HepG2 (cell line): Measurements from ENCODE around the gene NOTO. TPM values are rescaled to one million over a fixed set of nuclear protein-coding genes. Genes with fewer than 3 reads are reported as not detected.

Experiments
- ATF7-NPFF ChIP-seq: sonication (generic); formaldehyde crosslinking; IDR thresholded peaks from 2 replicates; pipeline ENCODE4 v1.8.1; 2023; ENCODE audit warnings: mild to moderate bottlenecking, low read depth, missing genetic modification reagents, moderate library complexity
- FOSL2 ChIP-seq: sonication (generic); formaldehyde crosslinking; IDR thresholded peaks from 2 replicates; pipeline ENCODE4 v1.4.0; 2020; ENCODE audit warnings: missing genetic modification reagents
- HOXD1 ChIP-seq: sonication (generic); formaldehyde crosslinking; IDR thresholded peaks from 2 replicates; pipeline ENCODE4 v1.5.0; 2020; ENCODE audit warnings: missing genetic modification reagents
- KDM5B ChIP-seq: sonication (generic); formaldehyde crosslinking; IDR thresholded peaks from 2 replicates; pipeline ENCODE4 v1.4.0; 2020; ENCODE audit warnings: missing genetic modification reagents, mild to moderate bottlenecking, borderline replicate concordance
- MTA1 ChIP-seq: sonication (generic); formaldehyde crosslinking; IDR thresholded peaks from 2 replicates; pipeline ENCODE4 v1.4.0; 2020; ENCODE audit warnings: missing genetic modification reagents, mild to moderate bottlenecking, borderline replicate concordance
- RBFOX2 ChIP-seq: fragments of 200-400 bp; formaldehyde crosslinking; IDR thresholded peaks from 2 replicates; pipeline ENCODE4 v1.6.1; 2017; ENCODE audit warnings: low read depth, mild to moderate bottlenecking, low read length
- SSRP1 ChIP-seq: IDR thresholded peaks from 2 replicates; pipeline ENCODE4 v1.6.1; 2016; ENCODE audit warnings: control low read depth
- ZFP36L2 ChIP-seq: sonication (generic); formaldehyde crosslinking; IDR thresholded peaks from 2 replicates; pipeline ENCODE4 v1.4.0; 2020; ENCODE audit warnings: missing genetic modification reagents
- ZFY ChIP-seq: sonication (generic); formaldehyde crosslinking; IDR thresholded peaks from 2 replicates; pipeline ENCODE4 v1.4.0; 2020; ENCODE audit warnings: missing genetic modification reagents
- ZNF354B ChIP-seq: sonication (generic); formaldehyde crosslinking; IDR thresholded peaks from 2 replicates; pipeline ENCODE4 v1.8.0; 2022; ENCODE audit warnings: mild to moderate bottlenecking, missing genetic modification reagents
- ZNF546 ChIP-seq: sonication (generic); formaldehyde crosslinking; conservative IDR thresholded peaks from 2 replicates; pipeline ENCODE4 v1.8.1; 2023; ENCODE audit warnings: mild to moderate bottlenecking, missing genetic modification reagents
- ZNF556 ChIP-seq: sonication (generic); formaldehyde crosslinking; IDR thresholded peaks from 2 replicates; pipeline ENCODE4 v1.4.0; 2020; ENCODE audit warnings: mild to moderate bottlenecking, missing genetic modification reagents, borderline replicate concordance
- ZNF879 ChIP-seq: sonication (generic); formaldehyde crosslinking; IDR thresholded peaks from 2 replicates; pipeline ENCODE4 v1.8.1; 2023; ENCODE audit warnings: missing genetic modification reagents
- ZSCAN31 ChIP-seq: sonication (generic); formaldehyde crosslinking; IDR thresholded peaks from 2 replicates; pipeline ENCODE4 v1.5.0; 2020; ENCODE audit warnings: low read depth, mild to moderate bottlenecking, missing genetic modification reagents
- polyA plus RNA-seq, 8 experiments: library from polyadenylated mRNA; depleted of rRNA in 3 of 8; stranded (reverse) in 7 of 8; unstranded in 1 of 8; fragments of >200 nt; fragmentation: Illumina TruSeq in 4 of 8; extraction: Trizol in 4 of 8; gene quantifications; 2 replicates each; pipeline versions ENCODE4 v1.2.1 to v1.2.3, GENCODE V29; 2011 to 2016; ENCODE audit warnings: low read depth in 4 of 8, missing spikeins in 1 of 8, mixed read lengths in 1 of 8; ENCODE audit not compliant: insufficient read depth in 1 of 8
- total RNA-seq, 5 experiments: library from RNA; depleted of rRNA; stranded (reverse); fragments of >200 nt; fragmentation: Illumina TruSeq; extraction: Trizol; gene quantifications; 2 replicates each; pipeline ENCODE4 v1.2.3, GENCODE V29; 2016; ENCODE audit warnings: low read depth in 1 of 5
- TF ChIP-seq, protein P1 (sequence below): sonication (generic); formaldehyde crosslinking; IDR thresholded peaks from 2 replicates; pipeline ENCODE4 v1.5.1; 2020; ENCODE audit warnings: mild to moderate bottlenecking, missing genetic modification reagents
- TF ChIP-seq, protein P2 (sequence below): sonication (generic); formaldehyde crosslinking; IDR thresholded peaks from 2 replicates; pipeline ENCODE4 v1.8.0; 2022; ENCODE audit warnings: mild to moderate bottlenecking, missing genetic modification reagents; ENCODE audit not compliant: insufficient replicate concordance
- TF ChIP-seq, protein P3 (sequence below): sonication (generic); formaldehyde crosslinking; IDR thresholded peaks from 2 replicates; pipeline ENCODE4 v1.4.0; 2020; ENCODE audit warnings: missing genetic modification reagents; ENCODE audit errors: not compliant biosample characterization
- TF ChIP-seq, protein P4 (sequence below): sonication (generic); formaldehyde crosslinking; IDR thresholded peaks from 2 replicates; pipeline ENCODE4 v1.9.0; 2021; ENCODE audit warnings: mild to moderate bottlenecking, missing genetic modification reagents

Gene NOTO
- total and polyA plus RNA-seq, 2 of the 13 experiments (the other 11 are each of a cell fraction or from before 2014, with no cell fraction given): not detected

DNA sequence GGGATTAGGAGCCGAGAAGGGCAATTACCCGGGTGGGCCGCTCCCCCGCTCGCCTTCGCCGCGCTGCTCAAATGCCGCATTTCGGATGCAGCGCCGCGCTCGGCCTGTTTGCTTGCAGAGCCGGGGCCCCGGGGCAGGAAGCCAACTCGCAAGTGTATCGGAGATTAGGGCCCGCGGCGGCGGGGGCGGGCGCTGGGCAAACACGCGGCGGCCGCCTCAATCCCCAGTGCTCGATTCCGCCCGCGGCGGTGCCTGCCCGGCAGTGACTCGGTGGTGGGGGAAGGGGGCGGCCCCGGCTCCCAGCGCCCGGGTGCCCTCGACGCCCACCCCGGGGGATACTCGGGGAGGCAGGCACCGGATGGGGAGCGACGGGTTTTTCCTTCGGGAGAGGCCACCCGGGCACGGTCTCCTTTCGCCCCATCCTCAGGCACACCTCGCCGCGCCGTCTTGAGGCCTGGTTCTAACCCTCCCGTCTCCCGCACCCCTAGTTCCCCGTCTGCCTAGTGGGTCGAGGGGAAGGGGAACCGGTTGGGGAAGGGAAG, 26.6 kb upstream of the NOTO start (continued):
- TF ChIP-seq ZNF354B (CRISPR knock-in tag) (no peak), ZFP36L2 (CRISPR knock-in tag) (no peak), ZNF879 (CRISPR knock-in tag) (0 out of 2 replicates have a peak, but pooled peaks have one; percentile 48), FOSL2 (CRISPR knock-in tag) (0 out of 2 replicates have a peak, but pooled peaks have one; percentile 6), RBFOX2 (peak; percentile 54; the same call in 1 of the 2 replicates), ZFY (CRISPR knock-in tag) (peak; percentile 78), ZSCAN31 (CRISPR knock-in tag) (peak; percentile 89; the same call in 1 of the 2 replicates), ATF7-NPFF (peak; percentile 74), ZNF546 (CRISPR knock-in tag) (peak; percentile 76; the same call in 1 of the 2 replicates), HOXD1 (no peak), KDM5B (CRISPR knock-in tag) (peak; percentile 57; the same call in 1 of the 2 replicates), SSRP1 (CRISPR knock-in tag) (no peak), ZNF556 (CRISPR knock-in tag) (0 out of 2 replicates have a peak, but pooled peaks have one; percentile 54), MTA1 (peak; percentile 75; the same call in 1 of the 2 replicates)
- TF ChIP-seq, protein P1, sequence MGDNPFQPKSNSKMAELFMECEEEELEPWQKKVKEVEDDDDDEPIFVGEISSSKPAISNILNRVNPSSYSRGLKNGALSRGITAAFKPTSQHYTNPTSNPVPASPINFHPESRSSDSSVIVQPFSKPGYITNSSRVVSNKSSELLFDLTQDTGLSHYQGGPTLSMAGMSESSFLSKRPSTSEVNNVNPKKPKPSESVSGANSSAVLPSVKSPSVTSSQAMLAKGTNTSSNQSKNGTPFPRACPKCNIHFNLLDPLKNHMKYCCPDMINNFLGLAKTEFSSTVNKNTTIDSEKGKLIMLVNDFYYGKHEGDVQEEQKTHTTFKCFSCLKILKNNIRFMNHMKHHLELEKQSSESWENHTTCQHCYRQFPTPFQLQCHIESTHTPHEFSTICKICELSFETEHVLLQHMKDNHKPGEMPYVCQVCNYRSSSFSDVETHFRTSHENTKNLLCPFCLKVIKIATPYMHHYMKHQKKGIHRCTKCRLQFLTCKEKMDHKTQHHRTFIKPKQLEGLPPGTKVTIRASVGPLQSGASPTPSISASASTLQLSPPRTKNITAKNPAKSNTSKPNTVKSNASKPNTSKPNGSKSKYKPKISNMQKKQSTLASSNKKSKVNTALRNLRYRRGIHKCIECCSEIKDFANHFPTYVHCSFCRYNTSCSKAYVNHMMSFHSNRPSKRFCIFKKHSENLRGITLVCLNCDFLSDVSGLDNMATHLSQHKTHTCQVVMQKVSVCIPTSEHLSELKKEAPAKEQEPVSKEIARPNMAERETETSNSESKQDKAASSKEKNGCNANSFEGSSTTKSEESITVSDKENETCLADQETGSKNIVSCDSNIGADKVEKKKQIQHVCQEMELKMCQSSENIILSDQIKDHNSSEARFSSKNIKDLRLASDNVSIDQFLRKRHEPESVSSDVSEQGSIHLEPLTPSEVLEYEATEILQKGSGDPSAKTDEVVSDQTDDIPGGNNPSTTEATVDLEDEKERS (CRISPR knock-in tag): no peak
- TF ChIP-seq, protein P2, sequence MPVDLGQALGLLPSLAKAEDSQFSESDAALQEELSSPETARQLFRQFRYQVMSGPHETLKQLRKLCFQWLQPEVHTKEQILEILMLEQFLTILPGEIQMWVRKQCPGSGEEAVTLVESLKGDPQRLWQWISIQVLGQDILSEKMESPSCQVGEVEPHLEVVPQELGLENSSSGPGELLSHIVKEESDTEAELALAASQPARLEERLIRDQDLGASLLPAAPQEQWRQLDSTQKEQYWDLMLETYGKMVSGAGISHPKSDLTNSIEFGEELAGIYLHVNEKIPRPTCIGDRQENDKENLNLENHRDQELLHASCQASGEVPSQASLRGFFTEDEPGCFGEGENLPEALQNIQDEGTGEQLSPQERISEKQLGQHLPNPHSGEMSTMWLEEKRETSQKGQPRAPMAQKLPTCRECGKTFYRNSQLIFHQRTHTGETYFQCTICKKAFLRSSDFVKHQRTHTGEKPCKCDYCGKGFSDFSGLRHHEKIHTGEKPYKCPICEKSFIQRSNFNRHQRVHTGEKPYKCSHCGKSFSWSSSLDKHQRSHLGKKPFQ (CRISPR knock-in tag): peak; percentile 51
- TF ChIP-seq, protein P3, sequence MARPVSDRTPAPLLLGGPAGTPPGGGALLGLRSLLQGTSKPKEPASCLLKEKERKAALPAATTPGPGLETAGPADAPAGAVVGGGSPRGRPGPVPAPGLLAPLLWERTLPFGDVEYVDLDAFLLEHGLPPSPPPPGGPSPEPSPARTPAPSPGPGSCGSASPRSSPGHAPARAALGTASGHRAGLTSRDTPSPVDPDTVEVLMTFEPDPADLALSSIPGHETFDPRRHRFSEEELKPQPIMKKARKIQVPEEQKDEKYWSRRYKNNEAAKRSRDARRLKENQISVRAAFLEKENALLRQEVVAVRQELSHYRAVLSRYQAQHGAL (CRISPR knock-in tag): no peak
- TF ChIP-seq, protein P4, sequence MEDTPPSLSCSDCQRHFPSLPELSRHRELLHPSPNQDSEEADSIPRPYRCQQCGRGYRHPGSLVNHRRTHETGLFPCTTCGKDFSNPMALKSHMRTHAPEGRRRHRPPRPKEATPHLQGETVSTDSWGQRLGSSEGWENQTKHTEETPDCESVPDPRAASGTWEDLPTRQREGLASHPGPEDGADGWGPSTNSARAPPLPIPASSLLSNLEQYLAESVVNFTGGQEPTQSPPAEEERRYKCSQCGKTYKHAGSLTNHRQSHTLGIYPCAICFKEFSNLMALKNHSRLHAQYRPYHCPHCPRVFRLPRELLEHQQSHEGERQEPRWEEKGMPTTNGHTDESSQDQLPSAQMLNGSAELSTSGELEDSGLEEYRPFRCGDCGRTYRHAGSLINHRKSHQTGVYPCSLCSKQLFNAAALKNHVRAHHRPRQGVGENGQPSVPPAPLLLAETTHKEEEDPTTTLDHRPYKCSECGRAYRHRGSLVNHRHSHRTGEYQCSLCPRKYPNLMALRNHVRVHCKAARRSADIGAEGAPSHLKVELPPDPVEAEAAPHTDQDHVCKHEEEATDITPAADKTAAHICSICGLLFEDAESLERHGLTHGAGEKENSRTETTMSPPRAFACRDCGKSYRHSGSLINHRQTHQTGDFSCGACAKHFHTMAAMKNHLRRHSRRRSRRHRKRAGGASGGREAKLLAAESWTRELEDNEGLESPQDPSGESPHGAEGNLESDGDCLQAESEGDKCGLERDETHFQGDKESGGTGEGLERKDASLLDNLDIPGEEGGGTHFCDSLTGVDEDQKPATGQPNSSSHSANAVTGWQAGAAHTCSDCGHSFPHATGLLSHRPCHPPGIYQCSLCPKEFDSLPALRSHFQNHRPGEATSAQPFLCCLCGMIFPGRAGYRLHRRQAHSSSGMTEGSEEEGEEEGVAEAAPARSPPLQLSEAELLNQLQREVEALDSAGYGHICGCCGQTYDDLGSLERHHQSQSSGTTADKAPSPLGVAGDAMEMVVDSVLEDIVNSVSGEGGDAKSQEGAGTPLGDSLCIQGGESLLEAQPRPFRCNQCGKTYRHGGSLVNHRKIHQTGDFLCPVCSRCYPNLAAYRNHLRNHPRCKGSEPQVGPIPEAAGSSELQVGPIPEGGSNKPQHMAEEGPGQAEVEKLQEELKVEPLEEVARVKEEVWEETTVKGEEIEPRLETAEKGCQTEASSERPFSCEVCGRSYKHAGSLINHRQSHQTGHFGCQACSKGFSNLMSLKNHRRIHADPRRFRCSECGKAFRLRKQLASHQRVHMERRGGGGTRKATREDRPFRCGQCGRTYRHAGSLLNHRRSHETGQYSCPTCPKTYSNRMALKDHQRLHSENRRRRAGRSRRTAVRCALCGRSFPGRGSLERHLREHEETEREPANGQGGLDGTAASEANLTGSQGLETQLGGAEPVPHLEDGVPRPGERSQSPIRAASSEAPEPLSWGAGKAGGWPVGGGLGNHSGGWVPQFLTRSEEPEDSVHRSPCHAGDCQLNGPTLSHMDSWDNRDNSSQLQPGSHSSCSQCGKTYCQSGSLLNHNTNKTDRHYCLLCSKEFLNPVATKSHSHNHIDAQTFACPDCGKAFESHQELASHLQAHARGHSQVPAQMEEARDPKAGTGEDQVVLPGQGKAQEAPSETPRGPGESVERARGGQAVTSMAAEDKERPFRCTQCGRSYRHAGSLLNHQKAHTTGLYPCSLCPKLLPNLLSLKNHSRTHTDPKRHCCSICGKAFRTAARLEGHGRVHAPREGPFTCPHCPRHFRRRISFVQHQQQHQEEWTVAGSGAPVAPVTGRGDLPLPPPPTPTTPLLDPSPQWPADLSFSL: no peak
